Inflammatory macrophage treated with lipopolysaccharide for 4 hours (primary cell): ENCODE measurements around the gene PDIA5.

Experiments used
- DNase-seq: peaks from one replicate; pipeline ENCODE4 v3.0.0-alpha.2; 2020

The PDIA5 gene

GRCh38 chr3:123072564-123072963, 5.7 kb downstream of the PDIA5 start:
- no peak for DNase-seq

- no peak for DNase-seq
Observed at GRCh38 chr3:123075359-123075758, 8.5 kb downstream of the PDIA5 start.

- DNase-seq: no peak
Observed at GRCh38 chr3:123076112-123076495, 9.3 kb downstream of the PDIA5 start.

GRCh38 chr3:123076496-123077418, 9.9 kb downstream of the PDIA5 start:
- DNase-seq: no peak

- no peak for DNase-seq
Observed at GRCh38 chr3:123078101-123078500, 11.3 kb downstream of the PDIA5 start.

- DNase-seq: no peak
Observed at GRCh38 chr3:123080864-123081562, 14.2 kb downstream of the PDIA5 start.

- no peak for DNase-seq
Observed at GRCh38 chr3:123081718-123082369, 15.0 kb downstream of the PDIA5 start.

- no peak for DNase-seq
Observed at GRCh38 chr3:123082370-123083065, 15.7 kb downstream of the PDIA5 start.

GRCh38 chr3:123083383-123084124, 16.7 kb downstream of the PDIA5 start:
- no peak for DNase-seq

GRCh38 chr3:123084192-123084591, 17.4 kb downstream of the PDIA5 start:
- DNase-seq: no peak

- DNase-seq: no peak
Observed at GRCh38 chr3:123084738-123085237, 18.0 kb downstream of the PDIA5 start.

- no peak for DNase-seq
Observed at GRCh38 chr3:123085293-123085931, 18.6 kb downstream of the PDIA5 start.

GRCh38 chr3:123085932-123086627, 19.3 kb downstream of the PDIA5 start:
- DNase-seq: no peak

GRCh38 chr3:123088387-123088786, 21.6 kb downstream of the PDIA5 start:
- DNase-seq: no peak

GRCh38 chr3:123089611-123090331, 22.9 kb downstream of the PDIA5 start:
- no peak for DNase-seq

- no peak for DNase-seq
Observed at GRCh38 chr3:123090728-123091531, 24.1 kb downstream of the PDIA5 start.

- DNase-seq: no peak
Observed at GRCh38 chr3:123092243-123092642, 25.4 kb downstream of the PDIA5 start.

GRCh38 chr3:123093696-123094095, 26.9 kb downstream of the PDIA5 start:
- no peak for DNase-seq
